Hippocampal formation (tissue), 2 donors: Measurements from ENCODE around the gene LAMC1.
"Not testable (repeated sequence)": the region's sequence is repeated elsewhere in the genome, so short reads cannot be mapped to it uniquely, and the experiment has no call there.

Experiments
- DNase-seq, 2 donors: peaks; one replicate each; lab custom pipeline; 2025; lab: John Stamatoyannopoulos, UW

The LAMC1 gene

GRCh38 chr1:183150032-183150431 is 126.8 kb downstream of the LAMC1 start:
- DNase-seq = not testable (repeated sequence)

- no peak for DNase-seq
Measured at GRCh38 chr1:183150445-183150844, 127.2 kb downstream of the LAMC1 start.

- no peak for DNase-seq
Measured at GRCh38 chr1:183152180-183152579, 129.0 kb downstream of the LAMC1 start.

GRCh38 chr1:183155939-183156338 is 132.7 kb downstream of the LAMC1 start:
- DNase-seq = no peak

- no peak for DNase-seq
Measured at GRCh38 chr1:183159960-183160359, 136.7 kb downstream of the LAMC1 start.

GRCh38 chr1:183161391-183161790 is 138.2 kb downstream of the LAMC1 start:
- no peak for DNase-seq

- no peak for DNase-seq
Measured at GRCh38 chr1:183163316-183163715, 140.1 kb downstream of the LAMC1 start.

- DNase-seq = no peak
Measured at GRCh38 chr1:183164340-183164739, 141.1 kb downstream of the LAMC1 start.

- no peak for DNase-seq
Measured at GRCh38 chr1:183164963-183165362, 141.7 kb downstream of the LAMC1 start.

GRCh38 chr1:183165456-183165855 is 142.2 kb downstream of the LAMC1 start:
- DNase-seq = no peak

- no peak for DNase-seq
Measured at GRCh38 chr1:183166454-183166853, 143.2 kb downstream of the LAMC1 start.

- DNase-seq = no peak
Measured at GRCh38 chr1:183167676-183168075, 144.5 kb downstream of the LAMC1 start.

- no peak for DNase-seq
Measured at GRCh38 chr1:183168308-183168707, 145.1 kb downstream of the LAMC1 start.

GRCh38 chr1:183173828-183174227 is 150.6 kb downstream of the LAMC1 start:
- no peak for DNase-seq

- DNase-seq = no peak
Measured at GRCh38 chr1:183175631-183176030, 152.4 kb downstream of the LAMC1 start.

GRCh38 chr1:183178545-183178944 is 155.3 kb downstream of the LAMC1 start:
- DNase-seq = no peak

GRCh38 chr1:183179033-183179432 is 155.8 kb downstream of the LAMC1 start:
- DNase-seq = no peak

GRCh38 chr1:183180218-183180617 is 157.0 kb downstream of the LAMC1 start:
- no peak for DNase-seq

- DNase-seq = no peak
Measured at GRCh38 chr1:183180634-183181056, 157.4 kb downstream of the LAMC1 start.

- no peak for DNase-seq
Measured at GRCh38 chr1:183185941-183186490, 162.8 kb downstream of the LAMC1 start, which contains the start of gene LAMC2. LAMC2 (plus strand) TSS chr1:183186264; CDS start chr1:183186353, 89 bp downstream.

- DNase-seq = no peak
Measured at GRCh38 chr1:183186841-183187240, 163.6 kb downstream of the LAMC1 start.

GRCh38 chr1:183188240-183188639 is 165.0 kb downstream of the LAMC1 start:
- no peak for DNase-seq

- no peak for DNase-seq
Measured at GRCh38 chr1:183191833-183192232, 168.6 kb downstream of the LAMC1 start.

- DNase-seq = no peak
Measured at GRCh38 chr1:183193963-183194525, 170.8 kb downstream of the LAMC1 start.
